Stimulated activated CD8-positive, alpha-beta memory T cell treated with anti-CD3 and anti-CD28 coated beads, Interleukin-4, amount 100 ng/mL, for 48 hours (primary cell): ENCODE results near the gene HYPK.

Experiments
- DNase-seq: peaks from one replicate; pipeline ENCODE4 v3.0.0-alpha.2; 2020

The HYPK gene

GRCh38 chr15:43800286-43801141 is at the start of gene HYPK:
TSS of gene HYPK (plus strand) at chr15:43800599. CDS start at chr15:43800623, 24 bp downstream.
- peak; percentile 92 for DNase-seq

GRCh38 chr15:43751885-43752284 is 48.5 kb upstream of the HYPK start:
- DNase-seq: no peak

GRCh38 chr15:43762824-43763223 is 37.6 kb upstream of the HYPK start:
- DNase-seq: no peak

GRCh38 chr15:43763819-43764446 is 36.5 kb upstream of the HYPK start:
- DNase-seq: no peak

- peak; percentile 78 for DNase-seq
Observed at GRCh38 chr15:43769584-43770228, 30.7 kb upstream of the HYPK start.

- DNase-seq: no peak
Observed at GRCh38 chr15:43771816-43772215, 28.6 kb upstream of the HYPK start.

- no peak for DNase-seq
Observed at GRCh38 chr15:43772624-43773023, 27.8 kb upstream of the HYPK start.

- no peak for DNase-seq
Observed at GRCh38 chr15:43774062-43774461, 26.3 kb upstream of the HYPK start.

- no peak for DNase-seq
Observed at GRCh38 chr15:43775411-43775965, 24.9 kb upstream of the HYPK start.

- peak; percentile 42 for DNase-seq
Observed at GRCh38 chr15:43776101-43776717, 24.2 kb upstream of the HYPK start.

GRCh38 chr15:43776718-43777266 is 23.6 kb upstream of the HYPK start, which contains the start of gene ELL3:
TSS of gene ELL3 (minus strand) at chr15:43776966. CDS start at chr15:43776901, 65 bp downstream.
- DNase-seq: peak; percentile 85

GRCh38 chr15:43777267-43777914 is 23.0 kb upstream of the HYPK start:
- peak; percentile 93 for DNase-seq

- DNase-seq: no peak
Observed at GRCh38 chr15:43779016-43779415, 21.4 kb upstream of the HYPK start.

GRCh38 chr15:43789409-43789808 is 11.0 kb upstream of the HYPK start:
- DNase-seq: no peak

GRCh38 chr15:43791993-43792760 is 8.2 kb upstream of the HYPK start, which contains the start of gene SERF2:
TSS of gene SERF2 (plus strand) at chr15:43792320. CDS start at chr15:43792377, 57 bp downstream.
- DNase-seq: peak; percentile 100

GRCh38 chr15:43792761-43793476 is 7.5 kb upstream of the HYPK start:
- peak; percentile 48 for DNase-seq

- DNase-seq: no peak
Observed at GRCh38 chr15:43793647-43794046, 6.8 kb upstream of the HYPK start.

- DNase-seq: no peak
Observed at GRCh38 chr15:43794269-43795037, 5.9 kb upstream of the HYPK start.

- DNase-seq: no peak
Observed at GRCh38 chr15:43795197-43795596, 5.2 kb upstream of the HYPK start.

- DNase-seq: no peak
Observed at GRCh38 chr15:43795997-43796396, 4.4 kb upstream of the HYPK start.
